Measurements from ENCODE around the gene USP26.
"Not testable (repeated sequence)": the region's sequence is repeated elsewhere in the genome, so short reads cannot be mapped to it uniquely, and the experiment has no call there.

The USP26 gene, protein sequence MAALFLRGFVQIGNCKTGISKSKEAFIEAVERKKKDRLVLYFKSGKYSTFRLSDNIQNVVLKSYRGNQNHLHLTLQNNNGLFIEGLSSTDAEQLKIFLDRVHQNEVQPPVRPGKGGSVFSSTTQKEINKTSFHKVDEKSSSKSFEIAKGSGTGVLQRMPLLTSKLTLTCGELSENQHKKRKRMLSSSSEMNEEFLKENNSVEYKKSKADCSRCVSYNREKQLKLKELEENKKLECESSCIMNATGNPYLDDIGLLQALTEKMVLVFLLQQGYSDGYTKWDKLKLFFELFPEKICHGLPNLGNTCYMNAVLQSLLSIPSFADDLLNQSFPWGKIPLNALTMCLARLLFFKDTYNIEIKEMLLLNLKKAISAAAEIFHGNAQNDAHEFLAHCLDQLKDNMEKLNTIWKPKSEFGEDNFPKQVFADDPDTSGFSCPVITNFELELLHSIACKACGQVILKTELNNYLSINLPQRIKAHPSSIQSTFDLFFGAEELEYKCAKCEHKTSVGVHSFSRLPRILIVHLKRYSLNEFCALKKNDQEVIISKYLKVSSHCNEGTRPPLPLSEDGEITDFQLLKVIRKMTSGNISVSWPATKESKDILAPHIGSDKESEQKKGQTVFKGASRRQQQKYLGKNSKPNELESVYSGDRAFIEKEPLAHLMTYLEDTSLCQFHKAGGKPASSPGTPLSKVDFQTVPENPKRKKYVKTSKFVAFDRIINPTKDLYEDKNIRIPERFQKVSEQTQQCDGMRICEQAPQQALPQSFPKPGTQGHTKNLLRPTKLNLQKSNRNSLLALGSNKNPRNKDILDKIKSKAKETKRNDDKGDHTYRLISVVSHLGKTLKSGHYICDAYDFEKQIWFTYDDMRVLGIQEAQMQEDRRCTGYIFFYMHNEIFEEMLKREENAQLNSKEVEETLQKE

DNA sequence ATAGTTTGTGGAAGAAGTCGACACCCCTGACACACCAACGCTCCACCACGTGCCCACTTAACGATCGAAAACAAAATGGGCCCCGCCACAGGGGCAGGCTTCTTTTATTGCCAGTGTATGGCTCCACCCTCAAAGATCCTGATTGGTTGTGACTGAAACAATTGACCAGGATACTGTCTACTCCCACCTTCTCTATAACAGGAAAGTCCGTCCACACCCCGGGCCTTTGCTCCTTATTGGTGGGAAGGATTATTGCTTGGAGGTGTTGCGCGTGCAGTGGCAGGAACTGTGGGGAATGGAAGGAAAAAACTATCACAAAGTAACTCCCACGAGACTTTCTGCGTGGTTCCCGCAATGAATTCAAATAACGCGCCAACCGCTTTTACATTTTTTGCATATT is at the start of gene USP26:
Gene USP26 (minus strand): TSS at position 79 of the 400 bp plus-strand sequence. CDS start 68,889 bp downstream, outside the sequence.
- DNase-seq (ENCODE audit: low spot score), result no peak

DNA sequence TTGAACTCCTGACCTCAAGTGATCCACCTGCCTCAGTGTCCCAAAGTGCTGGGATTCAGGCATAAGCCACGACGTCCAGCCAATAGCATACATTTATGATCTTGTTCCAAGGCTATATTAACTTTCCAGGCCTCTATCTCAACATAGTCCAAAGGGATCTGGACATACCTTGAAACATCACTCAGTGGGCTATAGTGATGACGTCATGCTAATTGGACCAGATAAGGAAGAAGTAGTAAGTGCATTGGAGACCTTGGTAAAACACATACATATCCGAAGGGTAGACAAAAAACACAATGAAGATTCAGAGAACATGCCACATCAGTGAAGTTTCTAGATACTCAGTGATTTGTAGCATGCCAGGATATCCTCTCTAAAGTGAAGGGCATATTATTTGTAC is 37.4 kb upstream of the USP26 start:
- no peak for DNase-seq (ENCODE audit: low spot score)

DNA sequence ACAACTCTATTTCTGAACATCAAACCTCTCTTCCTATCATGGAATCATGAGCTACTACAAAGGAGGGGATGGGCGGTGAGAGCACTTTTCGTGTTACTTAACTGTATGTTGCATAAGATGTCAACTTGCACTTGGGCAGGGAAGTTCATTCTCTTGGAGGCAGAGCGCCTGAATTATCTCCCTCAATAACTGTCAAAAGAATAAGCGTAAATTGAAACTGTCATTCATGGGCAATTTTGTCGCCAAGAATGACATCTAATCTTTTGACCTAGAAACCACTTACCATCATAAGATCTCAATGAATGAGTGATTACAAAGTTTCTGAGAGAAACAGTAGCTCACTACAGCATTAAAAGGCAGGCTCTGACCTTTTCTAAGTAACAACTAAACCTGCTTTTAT is 23.5 kb upstream of the USP26 start:
- DNase-seq (ENCODE audit: low spot score), result no peak

DNA sequence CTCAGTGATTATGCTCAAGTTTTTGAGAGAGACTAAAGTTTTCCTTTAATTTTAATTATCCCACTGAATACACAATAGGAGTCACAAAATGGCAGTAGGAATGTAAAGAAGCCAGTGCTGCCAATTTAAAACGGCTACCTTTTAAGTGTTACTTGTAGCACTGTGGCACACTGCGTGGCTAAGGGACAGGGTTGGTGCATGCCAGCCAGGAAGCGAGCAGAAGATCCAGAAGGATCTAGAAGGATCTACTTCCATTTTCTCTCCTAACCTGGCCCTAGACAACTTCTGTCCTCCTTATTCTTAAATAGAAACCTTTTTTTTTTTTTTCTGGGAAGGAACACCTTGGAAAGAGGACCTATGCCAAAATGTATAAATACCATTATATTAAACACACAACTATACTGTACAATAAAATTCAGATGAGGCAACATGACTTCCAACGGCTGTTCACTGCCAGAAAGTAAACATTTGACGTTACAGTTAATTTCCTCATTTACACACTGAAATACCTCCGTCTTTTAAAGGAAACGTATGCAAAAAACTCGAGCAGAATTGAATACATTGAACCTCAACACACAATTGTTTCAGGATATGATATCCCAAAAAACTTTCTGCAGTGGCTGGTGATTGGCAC is 2.7 kb downstream of the USP26 start:
- no peak for DNase-seq (ENCODE audit: low spot score)

DNA sequence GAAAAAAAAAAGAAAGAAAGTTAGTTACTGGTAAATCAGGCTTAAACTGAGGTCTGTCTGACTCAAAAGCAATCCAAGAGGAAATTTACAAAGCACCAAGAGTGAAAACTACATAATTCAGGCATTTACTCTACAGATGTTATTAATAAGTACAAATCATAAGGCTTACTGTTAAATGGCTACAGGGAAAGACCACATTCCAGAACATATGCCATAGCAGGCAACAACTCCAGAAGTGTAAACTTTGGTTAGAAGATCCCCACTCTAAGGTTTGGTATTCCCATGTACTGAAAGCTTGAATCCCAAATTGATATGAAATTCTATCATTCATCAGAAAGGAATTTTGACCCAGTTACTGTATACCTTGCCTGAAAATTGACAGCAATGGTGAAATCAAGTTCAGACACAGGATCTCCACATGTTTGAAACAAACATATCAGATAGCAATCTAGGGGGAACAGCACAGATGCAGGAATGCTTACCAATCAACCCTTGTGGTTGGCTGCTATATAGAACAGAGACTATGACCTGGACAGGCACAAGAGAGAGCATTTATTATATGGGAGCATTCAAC is 6.6 kb downstream of the USP26 start:
- no peak for DNase-seq (ENCODE audit: low spot score)

DNA sequence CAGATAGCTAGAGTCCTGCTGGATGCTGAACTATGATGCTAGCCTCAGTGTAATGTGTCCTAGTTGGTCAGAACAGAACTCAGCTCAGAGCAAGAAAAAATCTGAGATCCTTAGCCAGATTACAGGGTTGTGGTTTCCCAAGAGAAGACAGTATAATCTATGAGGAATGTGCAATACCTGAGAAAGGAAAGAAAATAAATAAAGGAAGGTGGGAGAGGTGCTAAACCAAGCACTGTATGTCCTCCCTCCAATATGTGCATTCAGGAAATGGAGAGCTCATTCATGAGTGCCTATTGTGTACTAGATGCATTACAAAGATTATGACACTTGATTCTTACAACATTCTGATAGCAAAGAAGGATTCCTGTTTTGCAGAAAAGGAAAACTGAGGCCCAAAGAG is 7.5 kb downstream of the USP26 start:
- no peak for DNase-seq (ENCODE audit: low spot score)

DNA sequence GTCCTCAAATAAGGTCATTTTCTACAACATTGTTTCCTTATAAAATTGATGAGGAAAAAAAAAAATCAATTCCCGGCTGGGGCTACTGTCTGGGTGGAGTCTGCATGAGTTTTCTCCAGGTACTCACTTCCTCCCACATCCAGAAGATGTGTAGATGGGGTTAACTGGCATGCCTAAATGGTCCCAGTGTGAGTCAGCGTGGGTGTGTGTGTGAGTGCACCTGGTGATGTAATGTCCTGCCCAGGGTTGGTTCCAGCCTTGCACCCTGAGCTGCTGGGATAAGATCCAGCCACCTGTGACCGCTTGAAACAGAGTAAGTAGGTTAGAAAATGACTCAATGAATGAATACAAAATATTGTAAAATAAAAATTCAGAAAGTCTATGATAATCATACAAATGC is 11.1 kb downstream of the USP26 start:
- DNase-seq (ENCODE audit: low spot score), result no peak

DNA sequence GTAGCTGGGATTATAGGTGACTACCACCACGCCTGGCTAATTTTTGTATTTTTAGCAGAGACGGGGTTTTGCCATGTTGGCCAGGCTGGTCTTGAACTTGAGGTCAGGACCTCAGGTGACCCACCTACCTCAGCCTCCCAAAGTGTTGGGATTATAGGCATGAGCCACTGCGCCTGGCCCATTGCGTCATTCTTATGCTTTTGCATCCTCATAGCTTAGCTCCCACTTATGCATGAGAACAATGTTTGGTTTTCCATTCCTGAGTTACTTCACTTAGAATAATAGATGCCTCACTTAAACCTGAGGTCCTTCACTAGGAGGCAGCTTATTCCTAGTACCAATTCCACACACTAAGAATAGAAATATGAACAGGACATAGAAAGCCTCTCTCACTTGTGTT is 11.9 kb downstream of the USP26 start:
- DNase-seq (ENCODE audit: low spot score), result not testable (repeated sequence)

DNA sequence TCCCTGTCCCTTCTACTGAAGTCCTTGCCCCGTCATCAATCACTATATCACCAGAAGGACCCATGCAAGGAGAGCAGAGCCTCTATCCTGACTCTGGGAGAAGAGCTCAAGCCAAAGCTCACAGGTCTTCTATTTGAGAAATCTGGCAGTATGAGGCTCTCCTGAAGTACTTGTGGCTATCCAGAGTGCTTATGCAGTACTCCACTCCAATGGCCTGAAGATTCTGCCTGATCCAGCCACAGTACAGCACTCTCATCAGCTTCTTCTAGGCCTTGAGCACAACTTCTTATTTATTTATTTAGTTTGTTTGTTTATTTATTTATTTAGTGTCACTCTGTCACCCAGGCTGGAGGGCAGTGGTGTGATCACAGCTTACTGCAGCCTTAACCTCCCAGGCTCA is 13.0 kb downstream of the USP26 start:
- no peak for DNase-seq (ENCODE audit: low spot score)

DNA sequence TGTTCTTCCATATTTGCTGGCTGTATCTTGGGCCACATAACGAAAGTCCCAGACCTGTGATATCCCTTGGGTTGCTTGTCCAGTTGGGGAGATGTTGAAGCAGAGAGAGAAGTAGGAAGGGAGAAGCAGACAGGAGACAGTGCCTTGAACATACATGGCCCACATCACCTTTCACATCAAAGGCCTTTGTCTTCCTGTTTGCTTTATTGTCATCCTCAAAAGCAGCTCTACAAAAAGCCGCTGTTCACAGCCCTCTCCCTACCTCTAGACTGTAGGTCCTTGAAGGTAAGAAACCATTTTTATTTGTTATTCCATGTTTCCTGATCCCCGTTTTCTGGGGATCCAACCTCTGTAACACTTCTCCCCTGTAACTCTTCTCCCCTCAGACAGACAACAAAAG is 14.9 kb downstream of the USP26 start:
- DNase-seq (ENCODE audit: low spot score), result no peak

DNA sequence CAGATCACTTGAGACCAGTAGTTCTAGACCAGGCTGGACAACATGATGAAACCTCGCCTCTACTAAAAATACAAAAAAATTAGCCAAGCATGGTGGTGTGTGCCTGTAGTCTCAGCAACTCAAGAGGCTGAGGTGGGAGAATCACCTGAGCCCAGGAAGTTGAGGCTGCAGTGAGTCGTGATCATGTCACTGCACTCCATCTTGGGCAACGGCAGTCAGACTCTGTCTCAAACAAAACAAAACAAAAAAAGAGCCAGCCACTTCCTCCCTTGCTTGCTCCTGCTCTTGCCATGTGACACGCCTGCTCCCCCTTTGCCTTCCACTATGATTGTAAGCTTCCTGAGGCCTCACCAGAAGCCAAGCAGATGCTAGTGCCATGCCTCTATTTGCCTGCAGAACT is 19.1 kb downstream of the USP26 start:
- not testable (repeated sequence) for DNase-seq (ENCODE audit: low spot score)

DNA sequence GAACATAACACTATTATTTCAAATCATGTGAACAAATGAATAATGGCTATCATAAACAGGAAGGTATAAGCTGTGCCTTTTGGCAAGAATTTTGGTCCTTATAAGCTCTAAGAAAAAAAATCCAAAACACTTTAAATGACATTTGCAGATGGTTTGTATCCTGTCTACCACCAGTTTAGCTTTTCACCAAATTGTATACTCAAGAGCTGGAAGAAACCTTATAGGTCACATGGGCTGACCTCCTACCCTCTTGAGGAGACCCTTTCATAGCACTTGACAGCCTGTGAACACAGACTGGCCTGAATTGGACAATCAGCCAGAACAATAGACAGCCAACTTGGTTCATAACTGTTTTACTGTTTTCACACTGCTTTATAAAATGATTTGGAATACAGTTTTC is 24.3 kb downstream of the USP26 start:
- DNase-seq (ENCODE audit: low spot score), result no peak

DNA sequence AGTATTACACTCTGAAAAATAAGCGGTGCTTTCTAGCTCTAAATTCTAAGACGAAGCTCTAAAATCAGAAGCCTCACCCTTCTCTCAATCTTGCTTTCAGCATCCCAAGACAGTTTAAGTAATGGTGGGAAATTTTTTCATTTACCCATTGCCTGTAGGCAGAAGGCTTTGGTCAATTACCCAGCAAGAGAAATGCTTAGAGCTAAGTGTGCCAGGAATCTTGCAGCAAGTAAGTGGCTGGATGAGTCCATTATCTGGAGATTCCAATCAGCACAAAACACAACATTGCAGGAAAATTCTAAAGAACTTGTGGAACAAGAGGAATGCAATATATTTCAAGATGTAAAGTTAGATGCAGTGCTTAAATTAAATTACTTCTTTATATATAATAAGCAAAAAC is 28.4 kb downstream of the USP26 start:
- DNase-seq (ENCODE audit: low spot score), result no peak

DNA sequence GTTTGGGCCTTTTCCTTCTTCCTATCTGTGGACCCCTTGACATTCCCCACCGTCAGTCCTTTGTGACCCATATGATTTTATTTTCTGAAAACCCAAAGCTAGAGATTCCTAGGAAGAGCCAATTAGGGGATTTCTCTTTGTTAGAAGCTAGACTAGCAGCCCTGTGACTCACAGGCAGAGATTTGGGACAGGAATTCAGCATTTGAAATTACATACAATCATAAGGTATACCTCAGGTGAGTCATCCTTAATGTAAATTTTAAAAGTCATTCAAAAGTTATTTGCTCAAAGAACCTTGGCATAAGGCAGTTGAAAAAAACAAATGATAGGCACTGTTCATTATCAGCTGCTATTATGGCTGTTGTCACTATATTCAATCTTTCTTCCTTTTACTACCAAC is 40.6 kb downstream of the USP26 start:
- DNase-seq (ENCODE audit: low spot score), result no peak

DNA sequence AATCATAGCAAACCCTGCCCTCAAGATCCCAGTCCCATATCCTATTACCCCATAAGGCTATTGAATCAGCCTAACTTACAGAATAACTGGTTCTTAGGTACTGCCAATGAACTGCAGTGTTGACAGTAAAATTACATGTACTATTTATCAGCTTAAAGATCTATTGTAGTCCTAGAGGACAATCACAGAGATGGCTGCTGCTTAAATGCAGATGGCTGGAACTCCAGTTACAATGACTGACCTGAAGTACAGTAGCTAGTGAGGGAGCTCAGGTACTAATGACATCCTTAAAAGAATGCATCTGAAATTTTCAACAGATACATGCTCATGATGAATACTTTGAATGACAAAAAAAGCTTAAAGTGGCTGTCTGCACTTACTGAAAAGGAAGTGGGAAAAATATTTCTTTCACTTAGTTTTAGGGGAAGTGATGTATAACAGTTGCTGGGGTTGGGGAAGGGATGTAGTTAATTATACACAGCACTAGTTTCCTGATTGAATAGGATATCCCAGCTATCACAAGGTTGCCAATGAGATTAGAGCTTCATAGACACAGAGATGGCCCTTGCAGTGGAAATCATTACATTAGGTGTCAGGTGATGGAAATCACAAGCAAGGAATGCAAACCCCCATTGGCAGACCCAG is 42.0 kb downstream of the USP26 start:
- no peak for DNase-seq (ENCODE audit: low spot score)

DNA sequence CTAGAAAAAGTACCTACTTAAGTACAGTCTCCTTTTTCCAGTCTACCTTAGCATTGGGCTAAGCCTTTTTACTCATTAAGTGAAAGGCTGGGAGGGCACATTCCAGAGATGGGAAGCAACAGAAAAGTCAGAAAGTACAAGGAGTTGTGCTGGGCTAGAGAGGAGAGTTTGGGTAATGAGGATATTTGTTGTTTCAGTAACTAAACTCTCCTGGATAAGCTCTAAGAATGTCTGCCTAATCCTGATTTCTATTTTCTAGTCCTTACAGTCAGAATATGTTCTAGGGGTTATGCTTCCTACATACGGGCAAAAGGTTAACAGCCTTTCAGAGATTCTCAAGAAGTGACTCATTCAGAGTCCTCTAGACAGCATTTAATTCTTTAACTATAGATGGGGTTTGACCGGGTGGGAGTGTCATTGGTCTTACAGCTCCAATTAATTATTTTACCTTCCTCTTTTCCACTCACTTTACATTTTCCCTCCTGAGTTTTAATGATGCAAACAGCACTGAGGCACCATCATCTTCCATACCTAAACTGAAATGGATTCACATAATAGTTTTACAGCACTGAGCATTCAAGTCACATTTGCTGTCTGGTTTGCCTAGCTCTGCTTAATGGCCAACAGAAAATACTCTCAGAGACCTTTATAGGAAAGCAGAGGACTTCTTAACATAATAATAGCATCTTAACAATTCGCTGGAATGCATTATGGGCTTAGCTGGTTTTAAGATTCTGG is 42.9 kb downstream of the USP26 start:
- DNase-seq (ENCODE audit: low spot score), result no peak

DNA sequence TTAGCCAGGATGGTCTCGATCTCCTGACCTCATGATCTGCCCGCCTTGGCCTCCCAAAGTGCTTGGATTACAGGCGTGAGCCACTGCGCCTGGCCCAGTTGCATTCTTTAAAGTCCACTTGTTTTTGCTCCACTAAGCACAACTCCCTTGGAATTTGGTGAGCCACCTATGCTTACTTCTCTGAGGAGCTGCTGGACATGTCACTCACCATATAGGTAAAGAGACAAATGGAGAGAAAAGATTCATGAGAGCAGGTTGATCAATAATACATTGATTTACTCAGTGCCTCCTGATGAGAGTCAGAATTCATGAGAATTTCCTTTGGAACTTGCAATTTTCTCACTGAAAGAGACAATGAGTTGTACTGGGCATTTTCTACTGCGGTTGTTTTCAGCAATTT is 48.2 kb downstream of the USP26 start:
- no peak for DNase-seq (ENCODE audit: low spot score)

DNA sequence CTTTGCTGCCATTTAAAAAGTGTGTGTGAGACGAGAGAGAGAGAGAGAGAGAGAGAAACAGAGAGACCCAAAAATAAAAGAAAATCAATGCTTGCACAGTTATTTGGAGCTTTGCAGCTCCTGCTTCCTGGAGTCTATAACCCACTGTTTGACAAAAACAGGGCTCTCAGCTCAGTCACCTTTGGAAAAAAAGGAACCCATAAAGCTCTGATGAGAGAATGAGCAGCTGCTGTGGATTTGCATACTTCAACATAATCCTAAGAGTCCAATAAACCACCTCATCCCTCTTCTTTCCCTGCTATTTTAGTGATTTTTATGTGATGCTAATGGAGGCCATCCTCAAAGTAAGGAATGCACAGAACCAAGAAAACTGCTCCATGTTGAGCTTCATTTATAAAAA is 50.3 kb downstream of the USP26 start:
- DNase-seq (ENCODE audit: low spot score), result no peak

DNA sequence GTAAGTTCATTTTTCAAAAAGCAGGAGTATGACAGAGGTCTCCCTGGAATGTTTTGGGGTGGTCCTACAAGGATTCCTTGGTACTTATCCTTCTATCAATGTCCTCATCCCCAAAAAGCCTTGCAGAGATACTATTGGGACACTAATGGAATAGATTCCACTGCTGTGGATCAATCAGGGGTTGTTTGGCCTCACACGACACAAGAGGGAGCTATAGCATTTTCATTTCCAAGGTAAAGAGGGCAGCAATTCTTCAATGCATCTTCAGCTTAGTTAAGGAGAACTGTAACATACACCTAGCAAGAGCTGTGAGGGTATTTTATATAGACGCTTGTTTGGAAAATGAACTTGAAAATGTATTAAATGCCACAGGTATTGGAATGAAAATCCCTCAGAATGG is 50.9 kb downstream of the USP26 start:
- DNase-seq (ENCODE audit: low spot score), result peak; percentile 4

DNA sequence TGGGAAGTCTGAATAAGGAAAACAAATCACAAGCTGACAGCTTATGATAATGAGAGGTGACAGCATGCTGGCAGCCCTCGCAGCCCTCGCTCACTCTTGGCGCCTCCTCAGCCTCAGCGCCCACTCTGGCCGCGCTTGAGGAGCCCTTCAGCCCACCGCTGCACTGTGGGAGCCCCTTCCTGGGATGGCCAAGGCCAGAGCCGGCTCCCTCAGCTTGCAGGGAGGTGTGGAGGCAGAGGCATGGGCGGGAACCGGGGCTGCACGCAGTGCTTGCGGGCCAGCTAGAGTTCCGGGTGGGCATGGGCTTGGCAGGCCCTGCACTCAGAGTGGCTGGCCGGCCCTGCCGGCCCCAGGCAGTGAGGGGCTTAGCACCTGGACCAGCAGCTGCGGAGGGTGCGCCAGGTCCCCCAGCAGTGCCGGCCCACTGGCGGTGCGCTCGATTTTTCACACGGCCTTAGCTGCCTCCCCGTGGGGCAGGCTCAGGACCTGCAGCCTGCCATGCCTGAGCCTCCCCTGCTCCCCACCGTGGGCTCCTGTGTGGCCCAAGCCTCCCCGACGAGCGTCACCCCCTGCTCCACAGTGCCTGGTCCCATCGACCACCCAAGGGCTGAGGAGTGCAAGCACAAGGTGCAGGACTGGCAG is 52.6 kb downstream of the USP26 start:
- DNase-seq (ENCODE audit: low spot score), result not testable (repeated sequence)

DNA sequence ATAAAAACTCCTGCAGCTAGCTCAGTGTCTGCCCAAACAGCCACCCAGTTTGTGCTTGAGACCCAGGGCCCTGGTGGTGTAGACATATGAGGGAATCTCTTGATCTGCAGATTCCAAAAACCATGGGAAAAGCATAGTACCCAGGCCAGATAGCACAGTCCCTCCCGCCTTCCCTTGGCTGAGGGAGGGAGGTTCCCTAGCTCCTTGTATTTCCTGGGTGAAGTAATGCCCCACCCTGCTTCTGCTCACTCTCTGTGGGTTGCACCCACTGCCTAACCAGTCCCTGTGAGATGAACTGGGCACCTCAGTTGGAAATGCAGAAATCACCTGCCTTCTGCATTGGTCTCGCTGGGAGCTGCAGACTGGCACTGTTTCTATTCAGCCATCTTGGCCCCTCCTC is 54.6 kb downstream of the USP26 start:
- DNase-seq (ENCODE audit: low spot score), result no peak

Measured in D341Med (cell line).